Activated T-helper 17 cell treated with anti-CD3 and anti-CD28 coated beads, Interleukin-2, amount 50 U/mL, for 72 hours (primary cell): Measurements from ENCODE around the gene ATP6V1D. TPM values are rescaled to one million over a fixed set of nuclear protein-coding genes. Genes with fewer than 3 reads are reported as not detected.
A peak's percentile ranks its signal among the peaks of the same experiment; 100 is the strongest.
"Not testable (repeated sequence)": the region's sequence is repeated elsewhere in the genome, so short reads cannot be mapped to it uniquely, and the experiment has no call there.

ENCODE experiments used
- ATAC-seq: fragments of 150-1000 bp; cut with Tn5 transposase; replicated peaks from 2 replicates; pipeline ENCODE4 v1.10.0; 2021; ENCODE audit warnings: mild to moderate bottlenecking, moderate library complexity
- H3K27ac Mint-ChIP-seq: one replicate; pipeline ENCODE4 v1.8.0; 2022; ENCODE audit warnings: mixed read lengths
- H3K27me3 Mint-ChIP-seq: one replicate; pipeline ENCODE4 v1.8.0; 2022; ENCODE audit warnings: mixed read lengths
- H3K36me3 Mint-ChIP-seq: one replicate; pipeline ENCODE4 v1.8.0; 2022; ENCODE audit warnings: low read depth, mild to moderate bottlenecking, mixed read lengths
- H3K4me1 Mint-ChIP-seq: one replicate; pipeline ENCODE4 v1.8.0; 2022; ENCODE audit warnings: mixed read lengths
- H3K4me3 Mint-ChIP-seq: one replicate; pipeline ENCODE4 v1.8.0; 2022; ENCODE audit warnings: mild to moderate bottlenecking, mixed read lengths
- H3K9me3 Mint-ChIP-seq: one replicate; pipeline ENCODE4 v1.8.0; 2022; ENCODE audit warnings: mixed read lengths
- total RNA-seq, 2 donors: library from RNA; stranded (reverse); gene quantifications; one replicate each; pipeline ENCODE4 v1.2.3, GENCODE V29; 2022

ATP6V1D gene
- total RNA-seq, result 10 to 100 TPM; 28.0 to 31.1 TPM

DNA sequence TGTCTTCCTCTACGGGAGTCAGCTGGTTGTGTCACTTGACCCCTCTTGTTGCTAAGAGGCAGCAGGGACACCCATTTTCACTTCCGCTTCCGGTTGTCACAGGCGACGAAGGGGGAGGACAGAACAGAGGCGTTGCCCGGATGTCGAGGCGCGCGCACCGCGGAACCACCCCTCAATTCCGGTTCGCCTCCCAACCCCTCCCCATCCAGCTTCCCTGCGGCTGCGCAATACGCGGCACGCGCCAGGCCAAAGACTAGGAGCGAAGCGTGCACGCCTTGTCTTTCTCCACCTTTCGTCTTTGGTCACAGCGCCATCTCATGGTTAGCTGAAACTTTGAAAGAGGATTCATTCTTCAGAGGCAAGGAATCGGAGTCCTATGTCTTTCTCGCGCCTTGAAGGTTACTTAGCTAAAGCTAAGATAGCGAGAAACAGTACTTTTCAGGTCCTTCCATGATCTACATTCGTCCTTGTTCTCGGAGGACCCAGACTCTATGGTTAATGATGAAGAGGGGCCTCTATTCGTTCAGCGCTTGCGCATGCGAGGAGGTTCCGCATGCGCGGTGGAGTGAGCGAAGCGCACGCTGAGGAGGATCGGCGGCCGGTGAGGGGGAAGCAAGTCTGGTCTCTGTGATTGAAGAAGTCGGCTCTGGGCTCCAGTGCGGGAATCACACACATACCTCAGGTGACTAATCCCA is at the start of gene ATP6V1D, which contains the start of gene EIF2S1:
ATP6V1D (minus strand) TSS at position 30 of the 695 bp plus-strand sequence. CDS start 106 bp downstream, outside the sequence.
EIF2S1 (plus strand) TSS at position 554 of the 695 bp plus-strand sequence. CDS start 4,440 bp downstream, outside the sequence.
- peak within 1 kb of the TSS; percentile 98 for H3K27ac Mint-ChIP-seq
- H3K4me3 Mint-ChIP-seq, result peak within 1 kb of the TSS; percentile 93
- H3K9me3 Mint-ChIP-seq, result no peaks in the 10 kb centered on the region
- H3K4me1 Mint-ChIP-seq, result peaks cover 22% of the 10 kb centered on the region
- H3K36me3 Mint-ChIP-seq, result peaks cover 55% of the 10 kb centered on the region
- H3K27me3 Mint-ChIP-seq, result no peaks in the 10 kb centered on the region
- peak; percentile 91 for ATAC-seq

- H3K36me3 Mint-ChIP-seq, H3K9me3 Mint-ChIP-seq, H3K4me3 Mint-ChIP-seq, H3K4me1 Mint-ChIP-seq, ATAC-seq, H3K27me3 Mint-ChIP-seq, H3K27ac Mint-ChIP-seq: not testable (repeated sequence)
Observed at GRCh38 chr14:67408122-67408801, 48.7 kb upstream of the ATP6V1D start.

- no peaks in the 10 kb centered on the region for H3K9me3 Mint-ChIP-seq
- H3K36me3 Mint-ChIP-seq, result no peaks in the 10 kb centered on the region
- no peaks in the 10 kb centered on the region for H3K27me3 Mint-ChIP-seq
- no peak for ATAC-seq
- H3K4me1 Mint-ChIP-seq, result no peaks in the 10 kb centered on the region
- no peak overlapping the region for H3K27ac Mint-ChIP-seq
- no peak overlapping the region for H3K4me3 Mint-ChIP-seq
Observed at GRCh38 chr14:67405771-67406170, 46.2 kb upstream of the ATP6V1D start.

- Mint-ChIP-seq H3K9me3 (no peaks in the 10 kb centered on the region), H3K4me3 (no peak overlapping the region), H3K27me3 (no peaks in the 10 kb centered on the region), H3K36me3 (no peaks in the 10 kb centered on the region), H3K27ac (no peak overlapping the region), H3K4me1 (no peaks in the 10 kb centered on the region)
- no peak for ATAC-seq
Observed at GRCh38 chr14:67400434-67400833, 40.8 kb upstream of the ATP6V1D start.

DNA sequence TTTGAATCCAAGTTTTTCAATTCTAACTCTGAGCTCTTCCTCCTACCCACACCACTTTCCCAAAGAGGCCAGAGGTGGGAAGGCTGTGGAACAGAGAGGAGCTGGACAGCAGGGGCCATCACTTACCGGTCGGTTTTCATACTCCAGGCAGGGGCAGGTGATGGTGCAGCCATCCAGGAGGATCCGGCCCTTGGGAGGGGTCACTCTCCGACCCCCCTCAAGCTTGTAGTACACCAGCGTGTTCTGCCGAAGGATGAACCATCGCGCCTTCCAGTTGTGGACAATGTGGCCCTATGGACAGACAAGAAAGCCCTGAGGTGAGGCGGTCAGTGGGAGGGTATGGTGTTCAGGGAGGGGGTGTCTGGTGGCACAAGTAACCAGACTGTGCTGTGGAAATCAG is 37.9 kb upstream of the ATP6V1D start:
- H3K9me3 Mint-ChIP-seq, result no peaks in the 10 kb centered on the region
- no peaks in the 10 kb centered on the region for H3K27me3 Mint-ChIP-seq
- ATAC-seq, result no peak
- no peaks in the 10 kb centered on the region for H3K4me1 Mint-ChIP-seq
- H3K36me3 Mint-ChIP-seq, result no peaks in the 10 kb centered on the region
- H3K4me3 Mint-ChIP-seq, result no peak overlapping the region
- no peak overlapping the region for H3K27ac Mint-ChIP-seq

- Mint-ChIP-seq H3K4me1 (no peaks in the 10 kb centered on the region), H3K27ac (no peak overlapping the region), H3K36me3 (no peaks in the 10 kb centered on the region), H3K4me3 (no peak overlapping the region), H3K9me3 (no peaks in the 10 kb centered on the region), H3K27me3 (no peaks in the 10 kb centered on the region)
- no peak for ATAC-seq
Observed at GRCh38 chr14:67396381-67396970, 36.9 kb upstream of the ATP6V1D start.

- Mint-ChIP-seq H3K27me3 (no peaks in the 10 kb centered on the region), H3K9me3 (no peaks in the 10 kb centered on the region), H3K4me1 (peaks cover under 1% of the 10 kb centered on the region), H3K4me3 (no peak overlapping the region), H3K27ac (peak overlapping the region; percentile 26), H3K36me3 (no peaks in the 10 kb centered on the region)
- ATAC-seq, result no peak
Observed at GRCh38 chr14:67395876-67396189, 36.2 kb upstream of the ATP6V1D start.

GRCh38 chr14:67395086-67395875 is 35.7 kb upstream of the ATP6V1D start:
- H3K4me3 Mint-ChIP-seq, result no peak overlapping the region
- no peak for ATAC-seq
- no peaks in the 10 kb centered on the region for H3K27me3 Mint-ChIP-seq
- peaks cover 4% of the 10 kb centered on the region for H3K4me1 Mint-ChIP-seq
- no peaks in the 10 kb centered on the region for H3K9me3 Mint-ChIP-seq
- H3K36me3 Mint-ChIP-seq, result no peaks in the 10 kb centered on the region
- peak overlapping the region; percentile 26 for H3K27ac Mint-ChIP-seq

GRCh38 chr14:67393689-67394088 is 34.1 kb upstream of the ATP6V1D start:
- H3K9me3 Mint-ChIP-seq, result no peaks in the 10 kb centered on the region
- H3K27me3 Mint-ChIP-seq, result no peaks in the 10 kb centered on the region
- ATAC-seq, result no peak
- H3K36me3 Mint-ChIP-seq, result no peaks in the 10 kb centered on the region
- peaks cover 4% of the 10 kb centered on the region for H3K4me1 Mint-ChIP-seq
- H3K4me3 Mint-ChIP-seq, result no peak overlapping the region
- no peak overlapping the region for H3K27ac Mint-ChIP-seq

GRCh38 chr14:67392800-67393199 is 33.2 kb upstream of the ATP6V1D start:
- H3K36me3 Mint-ChIP-seq, result peaks cover 5% of the 10 kb centered on the region
- H3K4me1 Mint-ChIP-seq, result peaks cover 4% of the 10 kb centered on the region
- H3K4me3 Mint-ChIP-seq, result no peak overlapping the region
- no peaks in the 10 kb centered on the region for H3K27me3 Mint-ChIP-seq
- no peaks in the 10 kb centered on the region for H3K9me3 Mint-ChIP-seq
- no peak for ATAC-seq
- no peak overlapping the region for H3K27ac Mint-ChIP-seq

GRCh38 chr14:67392123-67392522 is 32.5 kb upstream of the ATP6V1D start:
- Mint-ChIP-seq H3K36me3 (peaks cover 11% of the 10 kb centered on the region), H3K4me1 (peaks cover 4% of the 10 kb centered on the region), H3K9me3 (no peaks in the 10 kb centered on the region), H3K27ac (peak overlapping the region; percentile 20), H3K4me3 (no peak overlapping the region), H3K27me3 (no peaks in the 10 kb centered on the region)
- no peak for ATAC-seq

DNA sequence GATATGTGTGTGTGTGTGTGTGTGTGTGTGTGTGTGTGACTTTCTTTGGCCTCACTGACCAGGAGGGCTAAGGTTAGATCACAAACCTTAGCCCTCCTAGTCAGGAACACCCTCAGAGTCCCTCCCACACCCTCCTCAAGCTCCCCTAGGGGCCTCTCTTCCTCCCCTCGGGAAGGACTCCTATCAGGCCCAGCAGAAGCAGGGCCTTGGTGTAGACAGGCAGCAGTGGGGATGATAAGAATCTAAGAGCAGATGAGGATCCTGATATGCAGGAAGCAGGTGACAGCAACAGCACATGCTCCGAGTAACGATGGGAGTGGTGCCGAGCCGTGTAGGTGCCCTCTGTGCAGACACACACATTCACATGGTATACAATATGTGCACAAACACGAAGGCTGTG is 31.7 kb upstream of the ATP6V1D start:
- no peaks in the 10 kb centered on the region for H3K9me3 Mint-ChIP-seq
- H3K4me3 Mint-ChIP-seq, result no peak overlapping the region
- H3K27ac Mint-ChIP-seq, result peak overlapping the region; percentile 46
- peaks cover 20% of the 10 kb centered on the region for H3K36me3 Mint-ChIP-seq
- no peak for ATAC-seq
- peaks cover 4% of the 10 kb centered on the region for H3K4me1 Mint-ChIP-seq
- H3K27me3 Mint-ChIP-seq, result no peaks in the 10 kb centered on the region

GRCh38 chr14:67389811-67390534 is 30.4 kb upstream of the ATP6V1D start:
- H3K27me3 Mint-ChIP-seq, result no peaks in the 10 kb centered on the region
- peak overlapping the region; percentile 62 for H3K27ac Mint-ChIP-seq
- H3K4me1 Mint-ChIP-seq, result peaks cover 4% of the 10 kb centered on the region
- peaks cover 33% of the 10 kb centered on the region for H3K36me3 Mint-ChIP-seq
- no peak overlapping the region for H3K4me3 Mint-ChIP-seq
- H3K9me3 Mint-ChIP-seq, result no peaks in the 10 kb centered on the region
- no peak for ATAC-seq

- H3K4me1 Mint-ChIP-seq, result peaks cover 4% of the 10 kb centered on the region
- no peak overlapping the region for H3K4me3 Mint-ChIP-seq
- H3K27ac Mint-ChIP-seq, result no peak overlapping the region
- no peak for ATAC-seq
- H3K9me3 Mint-ChIP-seq, result no peaks in the 10 kb centered on the region
- no peaks in the 10 kb centered on the region for H3K27me3 Mint-ChIP-seq
- H3K36me3 Mint-ChIP-seq, result peaks cover 40% of the 10 kb centered on the region
Observed at GRCh38 chr14:67389275-67389674, 29.7 kb upstream of the ATP6V1D start.
